Measurements from ENCODE around the gene ICAM5.

ICAM5 gene

GRCh38 chr19:10292206-10292788 is 2.5 kb downstream of the ICAM5 start:
- no peak for DNase-seq (ENCODE audit: low read depth, low spot score)
- CTCF ChIA-PET: interaction anchor here (1.1 to 1.7 kb wide), 5 partner anchors 13 to 97 kb away, joined by 4 to 9 read pairs (median 6); no protein-coding TSS in a partner anchor
- H3K4me3 ChIP-seq (ENCODE audit: low read depth, low read length): peak overlapping the region; percentile 60

GRCh38 chr19:10292789-10293636 is 3.3 kb downstream of the ICAM5 start:
- peak overlapping the region; percentile 60 for H3K4me3 ChIP-seq (ENCODE audit: low read depth, low read length)
- CTCF ChIA-PET: interaction anchor here (1.1 to 1.7 kb wide), 5 partner anchors 12 to 96 kb away, joined by 4 to 9 read pairs (median 6); no protein-coding TSS in a partner anchor
- DNase-seq (ENCODE audit: low read depth, low spot score): no peak
- TF ChIP-seq CTCF (IDR thresholded peaks at IDR 0.05; ENCODE audit: insufficient read depth, low read length, missing control alignments): no peak
- POLR2A ChIA-PET: interaction anchor here (1.5 to 2.1 kb wide), 2 partner anchors 13 to 41 kb away, joined by 4 to 10 read pairs; partner anchors contain the start of gene RAVER1

More at GRCh38 chr19:10292206-10292788, 2.5 kb downstream of the ICAM5 start:
- no peak for TF ChIP-seq CTCF (IDR thresholded peaks at IDR 0.05; ENCODE audit: insufficient read depth, low read length, missing control alignments)
- POLR2A ChIA-PET: interaction anchor here (1.5 to 2.1 kb wide), 3 partner anchors 14 to 42 kb away, joined by 4 to 10 read pairs (median 6); partner anchors contain the start of gene RAVER1

- TF ChIP-seq CTCF (IDR thresholded peaks at IDR 0.05; ENCODE audit: insufficient read depth, low read length, missing control alignments): no peak
- no peak overlapping the region for H3K4me3 ChIP-seq (ENCODE audit: low read depth, low read length)
Observed at GRCh38 chr19:10293637-10294367, 4.0 kb downstream of the ICAM5 start.

GRCh38 chr19:10294368-10294697 is 4.6 kb downstream of the ICAM5 start:
- no peak for DNase-seq (ENCODE audit: low read depth, low spot score)
- ChIA-PET POLR2A (no interaction called here), CTCF (interaction anchor here (1.1 kb wide), 1 partner anchor 11 kb away, joined by 4 read pairs; no protein-coding TSS in a partner anchor)
- H3K4me3 ChIP-seq (ENCODE audit: low read depth, low read length): no peak overlapping the region
- TF ChIP-seq CTCF (IDR thresholded peaks at IDR 0.05; ENCODE audit: insufficient read depth, low read length, missing control alignments): peak; percentile 26

More at GRCh38 chr19:10293637-10294367, 4.0 kb downstream of the ICAM5 start:
- CTCF ChIA-PET: interaction anchor here (1.1 kb wide), 1 partner anchor 12 kb away, joined by 4 read pairs; no protein-coding TSS in a partner anchor
- DNase-seq (ENCODE audit: low read depth, low spot score): no peak
- POLR2A ChIA-PET: no interaction called here

- CTCF ChIA-PET: interaction anchor here (1.0 kb wide), 2 partner anchors 24 to 35 kb away, joined by 3 read pairs; partner anchors contain the start of gene ICAM1
- DNase-seq (ENCODE audit: low read depth, low spot score): no peak
- POLR2A ChIA-PET: no interaction called here
- no peak overlapping the region; the same call in 1 of the 2 replicates for H3K4me3 ChIP-seq (ENCODE audit: low read depth, low read length)
- no peak for TF ChIP-seq CTCF (IDR thresholded peaks at IDR 0.05; ENCODE audit: insufficient read depth, low read length, missing control alignments)
Observed at GRCh38 chr19:10295305-10295846, 5.6 kb downstream of the ICAM5 start.
